Measurements from ENCODE around the gene MYO1D.

The MYO1D gene

DNA sequence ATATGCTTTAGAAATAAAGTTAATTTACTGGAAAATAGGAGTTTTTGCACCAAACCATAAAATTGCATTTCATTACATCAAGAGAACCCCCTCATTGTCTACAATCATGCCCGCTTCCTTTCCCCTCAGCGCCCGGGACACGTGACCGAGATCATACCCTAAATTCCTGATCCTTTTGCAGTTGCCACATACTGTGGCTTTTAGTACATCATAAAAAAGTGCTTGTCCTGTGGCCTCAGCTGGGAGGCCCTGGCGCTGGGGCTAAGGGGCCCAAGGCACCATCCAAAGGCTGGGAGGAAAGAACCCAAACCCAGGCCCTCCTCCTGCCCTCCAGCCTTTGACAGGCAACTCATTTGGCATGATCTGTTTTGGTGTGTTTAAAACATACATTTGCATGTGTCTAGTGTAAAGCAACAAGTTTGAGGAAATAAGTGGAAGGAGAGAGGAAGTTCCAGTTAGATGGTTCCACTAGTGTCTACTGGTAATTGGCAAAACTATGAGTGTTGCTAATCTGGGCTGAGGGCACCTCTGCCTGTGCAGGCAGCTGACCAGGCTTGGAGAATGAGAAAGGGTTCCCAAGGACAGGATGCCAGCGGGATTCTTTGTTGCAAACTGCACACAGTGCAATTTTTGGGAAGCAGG lies 384.2 kb downstream of the MYO1D start:
- Histone ChIP-seq H3K9me3 (no peaks in the 10 kb centered on the region), H3K4me3 (ENCODE audit: low read depth, low read length) (no peak overlapping the region), H3K27me3 (no peaks in the 10 kb centered on the region), H3K4me1 (no peaks in the 10 kb centered on the region), H3K36me3 (peaks cover 4% of the 10 kb centered on the region)
- no peak for DNase-seq
- TF ChIP-seq, protein P1, sequence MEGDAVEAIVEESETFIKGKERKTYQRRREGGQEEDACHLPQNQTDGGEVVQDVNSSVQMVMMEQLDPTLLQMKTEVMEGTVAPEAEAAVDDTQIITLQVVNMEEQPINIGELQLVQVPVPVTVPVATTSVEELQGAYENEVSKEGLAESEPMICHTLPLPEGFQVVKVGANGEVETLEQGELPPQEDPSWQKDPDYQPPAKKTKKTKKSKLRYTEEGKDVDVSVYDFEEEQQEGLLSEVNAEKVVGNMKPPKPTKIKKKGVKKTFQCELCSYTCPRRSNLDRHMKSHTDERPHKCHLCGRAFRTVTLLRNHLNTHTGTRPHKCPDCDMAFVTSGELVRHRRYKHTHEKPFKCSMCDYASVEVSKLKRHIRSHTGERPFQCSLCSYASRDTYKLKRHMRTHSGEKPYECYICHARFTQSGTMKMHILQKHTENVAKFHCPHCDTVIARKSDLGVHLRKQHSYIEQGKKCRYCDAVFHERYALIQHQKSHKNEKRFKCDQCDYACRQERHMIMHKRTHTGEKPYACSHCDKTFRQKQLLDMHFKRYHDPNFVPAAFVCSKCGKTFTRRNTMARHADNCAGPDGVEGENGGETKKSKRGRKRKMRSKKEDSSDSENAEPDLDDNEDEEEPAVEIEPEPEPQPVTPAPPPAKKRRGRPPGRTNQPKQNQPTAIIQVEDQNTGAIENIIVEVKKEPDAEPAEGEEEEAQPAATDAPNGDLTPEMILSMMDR (IDR thresholded peaks at IDR 0.05; ENCODE audit: low read depth, low read length) = no peak

DNA sequence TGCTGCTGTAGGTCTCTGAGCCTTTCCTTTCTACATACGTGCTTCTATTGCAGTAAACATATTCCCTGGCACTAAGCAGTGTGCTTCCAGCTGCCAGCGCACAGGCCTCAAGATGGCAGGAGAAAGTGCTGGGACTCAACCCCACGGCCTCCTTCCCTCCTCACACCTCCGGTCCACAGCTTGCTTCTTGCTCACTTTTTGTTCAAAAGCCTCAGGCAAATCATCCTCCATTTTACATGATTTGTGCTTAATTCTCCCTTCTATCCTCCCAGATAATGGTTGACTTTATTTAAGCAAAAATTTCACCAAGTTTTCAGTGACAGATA lies 384.7 kb downstream of the MYO1D start:
- no peak for DNase-seq
- H3K4me3 ChIP-seq (ENCODE audit: low read depth, low read length) = no peak overlapping the region
- H3K4me1 ChIP-seq = no peaks in the 10 kb centered on the region
- no peaks in the 10 kb centered on the region for H3K27me3 ChIP-seq
- H3K9me3 ChIP-seq = no peaks in the 10 kb centered on the region
- TF ChIP-seq, protein P1 (IDR thresholded peaks at IDR 0.05; ENCODE audit: low read depth, low read length) = no peak
- peaks cover 4% of the 10 kb centered on the region for H3K36me3 ChIP-seq

- DNase-seq = no peak
- peaks cover 4% of the 10 kb centered on the region for H3K36me3 ChIP-seq
- H3K27me3 ChIP-seq = no peaks in the 10 kb centered on the region
- TF ChIP-seq, protein P1 (IDR thresholded peaks at IDR 0.05; ENCODE audit: low read depth, low read length) = no peak
- no peaks in the 10 kb centered on the region for H3K9me3 ChIP-seq
- no peaks in the 10 kb centered on the region for H3K4me1 ChIP-seq
- H3K4me3 ChIP-seq (ENCODE audit: low read depth, low read length) = no peak overlapping the region
These were observed 385.3 kb downstream of the MYO1D start for GRCh38 chr17:32491371-32492263.

DNA sequence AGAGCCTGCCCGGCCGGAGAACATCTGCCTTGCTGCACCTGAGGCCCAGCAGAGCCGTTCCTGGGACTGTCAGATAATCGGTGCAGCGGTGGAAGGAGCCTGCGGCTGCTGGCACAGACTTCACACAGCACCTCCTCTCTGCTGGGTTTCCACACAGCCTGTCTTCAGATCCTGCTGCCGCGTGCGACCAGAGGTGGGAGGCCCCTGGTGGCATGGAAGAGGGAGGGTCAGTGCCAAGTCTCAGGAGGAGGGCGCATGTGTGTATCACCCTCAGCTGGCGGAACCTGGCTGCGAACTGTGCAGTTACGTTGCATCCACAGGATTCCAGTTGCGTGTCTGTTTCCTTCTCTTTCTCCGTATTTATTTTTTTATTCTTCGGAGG lies 386.8 kb downstream of the MYO1D start:
- TF ChIP-seq, protein P1 (IDR thresholded peaks at IDR 0.05; ENCODE audit: low read depth, low read length) = no peak
- no peaks in the 10 kb centered on the region for H3K27me3 ChIP-seq
- no peaks in the 10 kb centered on the region; the same call in 1 of the 2 replicates for H3K4me1 ChIP-seq
- DNase-seq = peak; percentile 21
- no peaks in the 10 kb centered on the region for H3K9me3 ChIP-seq
- peaks cover 4% of the 10 kb centered on the region for H3K36me3 ChIP-seq
- no peak overlapping the region for H3K4me3 ChIP-seq (ENCODE audit: low read depth, low read length)

DNA sequence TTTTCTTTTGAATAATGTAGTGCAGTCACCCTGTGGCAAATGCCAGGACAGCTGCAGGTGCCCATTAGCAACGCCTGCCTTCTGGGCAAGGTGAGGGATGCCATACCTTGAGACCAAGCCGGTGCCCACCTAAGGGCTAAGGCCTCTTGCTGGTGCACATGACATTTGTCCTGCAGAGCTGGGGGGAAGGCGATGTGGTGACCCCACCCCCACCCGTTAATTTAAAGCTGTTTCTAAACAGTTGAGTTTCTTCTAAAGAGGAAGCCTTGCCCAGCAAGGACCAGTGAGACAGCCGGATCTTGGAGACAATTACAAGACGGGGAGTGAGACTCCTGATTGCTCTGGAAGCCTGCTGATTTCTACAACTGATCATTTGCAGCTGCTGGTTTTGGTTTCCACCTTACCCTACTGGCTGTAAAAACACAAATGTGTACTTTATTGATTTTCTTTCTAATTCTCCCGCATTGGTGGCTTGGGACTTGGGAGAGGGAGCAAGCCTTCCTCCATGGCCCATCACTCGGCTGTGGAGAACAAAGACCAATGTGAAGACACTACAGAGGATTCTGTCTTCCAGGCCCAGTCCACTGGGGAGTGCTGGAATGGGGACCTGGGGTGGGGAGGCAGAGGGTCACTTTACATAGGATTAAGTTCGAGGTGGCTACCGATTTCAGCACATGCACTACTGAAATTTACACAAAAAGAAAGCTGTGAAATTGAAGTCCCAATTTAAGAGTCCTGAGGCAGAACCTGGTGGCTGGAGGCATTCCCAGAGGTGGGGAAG lies 387.4 kb downstream of the MYO1D start:
- Histone ChIP-seq H3K4me1 (no peaks in the 10 kb centered on the region; the same call in 1 of the 2 replicates), H3K27me3 (no peaks in the 10 kb centered on the region), H3K9me3 (no peaks in the 10 kb centered on the region), H3K36me3 (peaks cover 4% of the 10 kb centered on the region), H3K4me3 (ENCODE audit: low read depth, low read length) (no peak overlapping the region)
- no peak for DNase-seq
- TF ChIP-seq, protein P1 (IDR thresholded peaks at IDR 0.05; ENCODE audit: low read depth, low read length) = no peak
